Measurements from ENCODE around the gene NPEPL1. TPM values are rescaled to one million over a fixed set of nuclear protein-coding genes. Genes with fewer than 3 reads are reported as not detected.

Gene NPEPL1
- total RNA-seq, 1 experiment from 2014 or later, result 31.1 TPM

- H3K4me2 ChIP-seq (ENCODE audit: insufficient read depth, insufficient read length, low read length), result no peak overlapping the region
- no peak overlapping the region for H2BK15ac ChIP-seq (ENCODE audit: low read depth, low read length)
- H4K8ac ChIP-seq (replicated peaks; ENCODE audit: insufficient read length, low read depth, low read length), result no peak overlapping the region
- no peak overlapping the region for H3K27ac ChIP-seq (ENCODE audit: insufficient read length, low read depth, low read length)
- H3K4me1 Mint-ChIP-seq, result peaks cover 10 to 14% of the 10 kb centered on the region in 2 experiments; a peak in 3 of 4 replicates
- H2AFZ ChIP-seq (ENCODE audit: low read length), result no peak overlapping the region
- no peak overlapping the region for H3T11ph ChIP-seq (ENCODE audit: low read length)
- H3K36me3 Mint-ChIP-seq (ENCODE audit: insufficient read depth in 1 of 3, low read depth in 3 of 3), result peaks cover 0 to 7% (median 0%) of the 10 kb centered on the region in 3 experiments; a peak in 4 of 7 replicates
- H2BK20ac ChIP-seq (ENCODE audit: low read depth, low read length, poor library complexity, severe bottlenecking), result no peak overlapping the region
- H3K23ac ChIP-seq (ENCODE audit: insufficient read length, low read depth, low read length), result no peak overlapping the region
- H3K9me3 ChIP-seq (ENCODE audit: control insufficient read depth, low read depth, low read length), result no peaks in the 10 kb centered on the region
- H4K5ac ChIP-seq (ENCODE audit: insufficient read length, low read depth, low read length), result no peak overlapping the region
- H2BK12ac ChIP-seq (ENCODE audit: insufficient read length, low read depth, low read length), result no peak overlapping the region
- H2BK120ac ChIP-seq (ENCODE audit: low read depth, low read length, poor library complexity, severe bottlenecking), result no peak overlapping the region
- no CpG with 5 or more reads among the region's 3 CpGs for WGBS (ENCODE audit: extremely low coverage, insufficient read length, low lambda C conversion rate)
- no peak overlapping the region for H3K4ac ChIP-seq (ENCODE audit: low read depth, low read length)
- H3K18ac ChIP-seq (ENCODE audit: insufficient read length, low read depth, low read length), result no peak overlapping the region
- H3K23me2 ChIP-seq (ENCODE audit: insufficient read length, low read depth, low read length, poor library complexity, severe bottlenecking), result no peaks in the 10 kb centered on the region
- H3K14ac ChIP-seq (ENCODE audit: insufficient read depth, low read length), result no peak overlapping the region
- no peak overlapping the region for H3K27ac Mint-ChIP-seq
- no peak for TF ChIP-seq CTCF (conservative IDR thresholded peaks at IDR 0.05)
- H3K9ac ChIP-seq (ENCODE audit: extremely low read depth, insufficient read length, low read length), result no peak overlapping the region
- H3K9me3 Mint-ChIP-seq, result peaks cover 6 to 20% of the 10 kb centered on the region in 2 experiments
- H3K79me1 ChIP-seq (ENCODE audit: insufficient read depth, low read depth, low read length, poor library complexity, severe bottlenecking), result no peaks in the 10 kb centered on the region
- H3K4me1 ChIP-seq (ENCODE audit: insufficient read depth, low read length), result peaks cover 2% of the 10 kb centered on the region
- peak; percentile 9 for DNase-seq
- no peaks in the 10 kb centered on the region for H3K27me3 ChIP-seq (ENCODE audit: insufficient read depth, low read length)
- no peak overlapping the region for H3K4me3 Mint-ChIP-seq
- no peaks in the 10 kb centered on the region for H4K20me1 ChIP-seq (ENCODE audit: control insufficient read depth, insufficient read depth, insufficient read length)
- H3K56ac ChIP-seq (ENCODE audit: insufficient read length, low read depth, low read length), result no peak overlapping the region
- H2AK5ac ChIP-seq (ENCODE audit: insufficient read length, low read length), result no peak overlapping the region
- H2BK5ac ChIP-seq (ENCODE audit: insufficient read length, low read length), result no peak overlapping the region
- H3K27me3 Mint-ChIP-seq (ENCODE audit: low read depth), result peaks cover 66% of the 10 kb centered on the region
- no peak overlapping the region for H4K91ac ChIP-seq (ENCODE audit: insufficient read length, low read depth, low read length)
- H3K79me2 ChIP-seq (ENCODE audit: insufficient read depth, low read length), result no peaks in the 10 kb centered on the region
Observed at GRCh38 chr20:58759947-58760346, 67.3 kb downstream of the NPEPL1 start.

Measured in H9 (cell line).